HG02798 (cell line): ENCODE measurements around the gene CCDC88C.

Experiments used
- ATAC-seq: cut with Tn5 transposase; IDR thresholded peaks from one replicate; pipeline ENCODE4 v1.9.1; 2021; ENCODE audit warnings: mild to moderate bottlenecking; ENCODE audit not compliant: unreplicated experiment, poor library complexity

Gene CCDC88C

DNA sequence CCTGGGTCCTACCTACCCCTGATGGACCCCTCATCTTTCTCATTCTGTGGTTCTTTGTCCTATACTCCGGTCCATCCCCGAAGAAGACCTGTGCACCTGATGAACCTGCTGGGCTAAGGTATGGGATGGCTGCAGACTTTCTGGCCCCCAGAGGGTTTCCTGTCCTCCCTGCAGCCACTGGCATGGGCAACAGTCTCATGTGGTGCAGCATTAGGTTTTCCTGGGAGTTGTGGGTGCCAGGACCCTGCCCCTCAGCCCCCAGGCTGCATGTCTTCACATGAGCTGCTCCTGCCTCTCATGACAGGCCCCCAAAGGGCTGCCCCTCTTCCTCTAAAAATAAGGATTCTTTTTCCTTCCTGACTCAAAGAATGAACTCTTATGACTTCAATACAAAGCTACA, 100.9 kb downstream of the CCDC88C start:
- ATAC-seq: no peak

DNA sequence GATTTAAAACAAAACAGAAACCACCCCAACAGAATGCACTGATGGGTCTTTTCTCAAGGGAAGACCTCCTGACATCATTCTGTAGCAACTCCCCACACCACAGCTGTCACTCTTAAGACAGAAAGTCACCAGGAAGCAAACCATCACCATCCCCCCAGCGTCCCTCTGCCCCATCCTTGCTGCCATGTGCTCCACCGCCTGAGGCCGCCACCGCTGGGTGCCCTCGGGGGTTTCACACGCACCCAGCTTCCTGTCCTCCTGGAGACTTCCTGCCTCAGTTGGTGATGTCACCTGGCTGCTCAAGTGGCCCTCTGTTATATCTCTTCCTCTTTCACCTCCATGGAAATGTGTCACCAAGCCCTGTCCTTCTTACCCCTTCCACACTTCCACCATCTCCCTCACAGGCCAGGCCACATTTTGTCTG, 101.8 kb downstream of the CCDC88C start:
- peak; percentile 81 for ATAC-seq

DNA sequence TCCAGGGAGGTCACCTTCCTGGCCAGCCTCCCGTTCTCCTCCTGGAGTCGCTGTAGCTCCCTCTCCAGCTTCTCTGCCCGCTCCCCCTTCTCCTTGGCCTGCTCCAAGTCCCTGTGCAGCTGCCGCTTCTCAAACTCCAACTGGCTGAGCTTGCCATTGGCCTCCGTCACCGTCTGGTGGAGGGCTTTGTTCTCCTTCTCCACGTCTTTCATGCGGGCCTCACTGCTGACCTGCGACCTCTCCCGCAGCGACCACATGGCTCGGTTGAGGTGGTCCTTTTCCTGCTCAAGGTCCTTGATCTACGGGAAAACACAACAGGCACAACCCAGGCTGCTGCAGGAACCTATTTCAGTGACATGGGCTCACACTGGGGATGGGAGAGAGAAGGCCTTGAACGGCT, 103.8 kb downstream of the CCDC88C start:
- no peak for ATAC-seq

- no peak for ATAC-seq
These were observed 104.3 kb downstream of the CCDC88C start for GRCh38 chr14:91313154-91313850.

DNA sequence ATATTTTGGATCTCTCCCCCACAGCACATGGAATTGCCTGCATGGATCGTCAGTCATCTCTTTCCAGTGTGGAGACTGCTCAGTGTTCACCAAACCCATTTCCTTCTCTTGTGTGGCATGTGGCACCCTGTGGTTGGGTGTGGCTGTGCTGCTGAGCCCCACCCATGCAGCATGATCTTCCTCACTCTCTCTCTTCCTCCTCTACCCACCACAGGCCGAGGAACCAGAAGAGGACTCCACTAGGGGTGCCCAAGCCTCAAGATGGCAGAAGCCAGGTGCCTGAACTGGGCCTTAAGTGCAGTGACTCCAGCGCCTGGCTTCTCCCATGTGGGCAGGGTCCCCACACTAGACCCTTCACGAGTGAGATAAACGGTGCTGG, 106.3 kb downstream of the CCDC88C start:
- no peak for ATAC-seq

DNA sequence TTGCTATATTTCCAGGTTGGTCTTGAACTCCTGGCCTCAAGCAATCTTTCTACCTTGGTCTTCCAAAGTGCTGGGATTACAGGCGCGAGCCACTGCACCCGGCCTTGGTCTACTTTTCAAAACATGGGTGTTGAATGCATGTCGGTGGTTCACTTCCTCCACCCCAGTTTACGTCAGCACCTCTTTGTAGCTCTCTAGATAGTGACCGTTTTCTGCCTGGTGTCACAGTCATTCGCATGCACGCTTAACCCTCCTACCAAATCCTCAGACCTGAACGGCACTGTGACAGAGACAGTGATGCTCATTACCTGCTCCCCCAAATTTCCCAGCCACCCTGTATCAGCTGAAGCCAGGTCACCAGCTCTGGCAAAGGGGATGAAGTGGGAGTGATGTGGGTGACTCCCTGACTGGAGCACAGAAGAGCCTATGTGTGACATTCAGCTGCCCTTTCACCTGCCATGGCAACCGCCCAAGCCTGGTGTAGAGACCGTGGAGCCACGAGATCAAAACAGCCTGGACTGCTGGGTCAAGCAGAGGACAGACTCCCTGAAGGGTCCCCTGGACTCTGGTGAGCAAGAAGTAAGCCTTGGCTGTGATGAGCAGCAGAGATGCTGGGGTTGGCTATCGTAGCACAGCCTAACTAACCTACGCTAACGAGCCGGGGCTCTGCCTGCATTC, 106.9 kb downstream of the CCDC88C start:
- ATAC-seq: no peak

DNA sequence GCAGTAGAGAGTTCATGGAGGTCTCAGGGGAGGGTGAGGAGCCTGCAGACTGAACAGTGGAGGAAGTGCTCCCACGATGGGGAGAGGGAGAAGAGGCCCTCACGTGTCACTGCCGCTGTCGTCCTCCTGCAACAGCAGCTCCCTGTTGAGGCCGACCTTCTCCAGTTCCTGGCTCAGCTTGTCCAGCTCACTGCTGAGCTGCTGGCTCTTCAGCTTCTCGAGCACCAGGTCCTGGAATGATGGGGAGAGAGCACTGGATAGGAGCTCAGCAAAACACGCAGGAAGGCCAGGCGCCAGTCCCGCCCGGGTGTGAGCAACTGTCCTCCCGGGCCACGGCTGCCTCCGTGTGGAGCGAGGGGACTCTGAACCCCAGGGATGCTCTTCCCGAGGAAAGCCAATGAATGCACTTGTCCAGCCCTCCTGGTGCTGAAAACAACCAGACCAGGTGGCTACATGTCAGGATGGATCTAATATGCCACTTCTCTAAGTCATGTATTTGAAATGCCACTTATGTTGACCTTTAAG, 107.8 kb downstream of the CCDC88C start:
- ATAC-seq: no peak

- ATAC-seq: no peak
These were observed 109.3 kb downstream of the CCDC88C start for GRCh38 chr14:91308337-91308736.

GRCh38 chr14:91307652-91308051, 110.0 kb downstream of the CCDC88C start:
- ATAC-seq: no peak

DNA sequence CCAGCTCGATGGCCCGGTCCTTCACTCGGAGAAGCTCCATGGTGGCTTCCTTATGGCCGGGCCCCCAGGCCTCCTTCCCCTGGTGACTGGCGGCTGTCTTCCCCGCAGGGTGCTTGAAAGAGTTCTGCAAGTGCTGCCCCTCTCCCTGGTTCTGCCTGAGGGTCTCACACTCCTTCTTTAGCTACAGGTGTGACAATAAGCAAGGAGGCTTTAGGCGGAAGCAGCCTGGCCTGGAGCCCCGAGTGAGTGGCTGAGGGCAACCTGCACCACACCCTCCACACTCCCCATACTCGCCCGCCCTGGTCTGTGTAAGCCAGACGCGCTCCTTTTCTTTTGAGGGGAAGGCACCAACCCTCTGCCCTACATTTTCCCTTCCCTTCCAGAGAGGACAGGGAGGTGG, 110.6 kb downstream of the CCDC88C start:
- ATAC-seq: no peak

- no peak for ATAC-seq
These were observed 111.1 kb downstream of the CCDC88C start for GRCh38 chr14:91306547-91306946.

- no peak for ATAC-seq
These were observed 111.8 kb downstream of the CCDC88C start for GRCh38 chr14:91305650-91306431.

DNA sequence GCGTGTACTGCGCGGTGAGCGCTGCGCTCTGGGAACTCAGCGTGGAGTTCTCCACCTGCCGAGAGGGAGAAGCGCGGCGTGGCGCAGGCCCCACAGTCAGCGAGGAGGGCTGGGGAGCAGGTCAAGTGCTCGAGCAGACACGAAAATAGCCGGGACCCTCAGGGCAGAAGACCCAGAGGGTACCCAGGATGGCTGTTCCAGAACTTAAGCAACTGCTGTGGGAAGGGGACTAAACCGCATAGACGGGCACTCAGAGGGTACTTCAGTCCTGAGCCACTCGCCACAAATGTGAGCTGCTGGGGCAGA, 113.7 kb downstream of the CCDC88C start:
- no peak for ATAC-seq

GRCh38 chr14:91303091-91303923, 114.3 kb downstream of the CCDC88C start:
- peak; percentile 68 for ATAC-seq

GRCh38 chr14:91302391-91302790, 115.2 kb downstream of the CCDC88C start:
- no peak for ATAC-seq

DNA sequence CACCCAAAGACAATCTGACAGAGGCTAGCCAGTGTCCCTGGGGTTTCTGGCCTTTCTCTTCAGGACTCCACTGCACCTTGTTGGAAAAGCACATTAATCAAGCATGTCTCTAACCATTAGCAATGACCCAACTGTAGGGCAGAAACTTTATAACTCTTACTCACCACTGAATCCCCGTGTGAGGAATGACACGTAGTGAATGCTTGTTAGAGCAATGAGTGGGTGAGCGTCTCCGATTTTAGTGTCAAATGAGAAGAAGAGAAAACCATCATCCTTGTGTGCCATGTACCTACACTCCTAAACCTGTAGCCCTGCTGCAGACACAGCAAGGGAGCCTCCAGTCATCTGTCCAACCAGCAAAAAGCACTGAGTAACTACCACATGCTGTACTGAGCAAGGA, 116.7 kb downstream of the CCDC88C start:
- ATAC-seq: no peak

- no peak for ATAC-seq
These were observed 117.2 kb downstream of the CCDC88C start for GRCh38 chr14:91300283-91300895.

DNA sequence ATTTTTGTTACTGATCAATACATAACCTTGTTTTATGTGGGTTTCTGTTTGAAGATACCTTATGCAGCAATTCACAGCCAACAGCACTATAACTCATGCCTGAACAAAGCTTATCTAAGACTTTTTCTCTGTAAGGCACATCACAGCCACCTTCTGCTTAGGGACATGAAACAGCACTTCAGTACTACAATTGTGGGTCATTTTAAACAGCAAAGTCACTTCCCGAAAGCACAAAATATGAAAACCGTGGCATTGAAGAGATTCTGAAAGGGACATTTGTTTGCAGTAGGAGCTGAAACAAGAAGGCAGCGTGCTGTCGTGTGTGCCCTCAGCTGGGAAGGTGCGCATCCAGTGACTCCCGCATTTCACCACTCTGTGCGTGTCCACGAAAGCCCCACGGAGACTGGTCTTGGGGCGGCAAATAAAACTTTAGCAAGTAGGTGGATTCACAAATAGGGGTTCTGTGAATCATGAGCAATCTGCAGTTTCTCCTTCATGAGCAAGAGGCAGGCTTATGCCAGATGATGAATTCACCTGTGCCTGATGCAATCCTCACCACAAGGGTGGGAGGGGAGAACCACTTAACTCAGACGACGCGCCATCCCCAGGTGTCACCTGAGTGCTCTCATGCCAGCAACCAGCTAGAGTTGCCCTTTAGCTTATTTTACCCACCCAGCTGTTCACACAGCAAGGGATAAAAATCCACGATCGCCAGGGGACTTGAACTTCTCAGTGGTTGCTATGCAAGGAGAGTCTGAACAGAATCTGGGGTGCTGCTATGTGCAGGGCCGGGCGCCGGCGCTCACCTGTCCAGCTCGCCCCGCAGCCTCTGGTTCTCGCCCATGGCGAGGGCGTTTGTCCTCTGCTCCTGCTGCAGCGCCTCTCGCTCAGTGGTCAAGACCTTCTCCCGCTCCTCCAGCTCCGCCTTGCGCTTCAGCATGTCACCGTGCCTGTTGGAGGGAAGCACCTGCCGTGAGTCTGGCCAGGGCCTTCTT, 118.2 kb downstream of the CCDC88C start:
- no peak for ATAC-seq

GRCh38 chr14:91298576-91298975, 119.0 kb downstream of the CCDC88C start:
- no peak for ATAC-seq
